Activated CD8-positive, alpha-beta memory T cell treated with anti-CD3 and anti-CD28 coated beads, Interleukin-2, amount 10 ng/mL, durations not matched to agents 7 days and 5 days (primary cell): Measurements from ENCODE around the gene CKMT2. TPM values are rescaled to one million over a fixed set of nuclear protein-coding genes. Genes with fewer than 3 reads are reported as not detected.
A peak's percentile ranks its signal among the peaks of the same experiment; 100 is the strongest.
"Not testable (repeated sequence)": the region's sequence is repeated elsewhere in the genome, so short reads cannot be mapped to it uniquely, and the experiment has no call there.

Experiments used
- ATAC-seq: fragments of 150-1000 bp; cut with Tn5 transposase; one replicate; pipeline ENCODE4 v1.10.0; 2021; ENCODE audit warnings: moderate library complexity
- CTCF ChIA-PET: fragments of 350-600 bp; sonication (Branson Sonifier 250); formaldehyde crosslinking; loops from one replicate; lab custom pipeline; 2021; ENCODE audit warnings: antibody characterized with exemption; lab: Charles Lee
- DNase-seq: peaks from one replicate; pipeline ENCODE4 v3.0.0-alpha.2; 2020
- H3K27ac Mint-ChIP-seq: one replicate; pipeline ENCODE4 v1.8.0; 2021; ENCODE audit warnings: mild to moderate bottlenecking, mixed read lengths
- H3K27me3 Mint-ChIP-seq: one replicate; pipeline ENCODE4 v1.8.0; 2021; ENCODE audit warnings: mixed read lengths
- H3K36me3 Mint-ChIP-seq: one replicate; pipeline ENCODE4 v1.8.0; 2021; ENCODE audit warnings: mild to moderate bottlenecking, mixed read lengths
- H3K4me1 Mint-ChIP-seq: one replicate; pipeline ENCODE4 v1.8.0; 2021; ENCODE audit warnings: mixed read lengths
- H3K4me3 Mint-ChIP-seq: one replicate; pipeline ENCODE4 v1.8.0; 2021; ENCODE audit warnings: mild to moderate bottlenecking, moderate library complexity, mixed read lengths
- H3K9me3 Mint-ChIP-seq: one replicate; pipeline ENCODE4 v1.8.0; 2022; ENCODE audit warnings: low read depth, mixed read lengths
- total RNA-seq, 2 experiments: library from RNA; stranded (reverse); gene quantifications; one replicate each; pipeline ENCODE4 v1.2.3, GENCODE V29; 2021

CKMT2 gene
- total RNA-seq, 2 experiments from 2014 or later: not detected

DNA sequence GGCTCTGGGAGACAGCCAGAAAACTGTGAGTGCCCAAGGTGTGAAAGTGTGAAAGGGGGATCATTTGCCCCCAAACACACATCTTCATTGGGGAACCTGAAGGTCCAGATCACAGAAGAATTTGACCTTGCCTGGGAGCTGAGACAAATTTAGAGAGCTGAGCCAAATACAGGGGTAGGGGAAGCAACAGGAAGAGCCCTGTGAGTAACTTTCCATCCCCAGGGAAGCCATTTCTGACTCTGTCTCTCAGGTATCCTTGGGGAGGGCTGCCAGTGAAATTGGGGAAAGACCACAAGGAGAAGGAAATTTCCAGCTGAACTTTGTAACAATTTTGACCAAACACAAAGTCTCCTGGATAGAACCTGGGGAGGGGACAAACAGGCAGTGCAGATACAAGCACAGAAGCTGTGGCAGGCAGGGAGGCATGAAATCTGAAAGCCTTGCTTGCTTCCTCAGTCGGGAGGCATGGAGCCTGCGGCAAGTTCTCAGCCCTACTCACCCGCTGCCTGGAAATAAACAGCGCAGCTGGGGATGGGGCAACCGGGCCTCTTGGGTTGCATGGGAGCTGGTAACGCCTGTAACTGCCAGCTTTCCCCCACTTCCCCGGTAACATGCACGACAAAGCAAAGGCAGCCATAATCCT is 36.8 kb downstream of the CKMT2 start:
- no peak overlapping the region for H3K27ac Mint-ChIP-seq
- H3K4me1 Mint-ChIP-seq: peaks cover 3% of the 10 kb centered on the region
- peaks cover 12% of the 10 kb centered on the region for H3K9me3 Mint-ChIP-seq
- no peak overlapping the region for H3K4me3 Mint-ChIP-seq
- H3K27me3 Mint-ChIP-seq: no peaks in the 10 kb centered on the region
- peaks cover 28% of the 10 kb centered on the region for H3K36me3 Mint-ChIP-seq
- CTCF ChIA-PET: no interaction called here
- ATAC-seq (no peak), DNase-seq (no peak)

DNA sequence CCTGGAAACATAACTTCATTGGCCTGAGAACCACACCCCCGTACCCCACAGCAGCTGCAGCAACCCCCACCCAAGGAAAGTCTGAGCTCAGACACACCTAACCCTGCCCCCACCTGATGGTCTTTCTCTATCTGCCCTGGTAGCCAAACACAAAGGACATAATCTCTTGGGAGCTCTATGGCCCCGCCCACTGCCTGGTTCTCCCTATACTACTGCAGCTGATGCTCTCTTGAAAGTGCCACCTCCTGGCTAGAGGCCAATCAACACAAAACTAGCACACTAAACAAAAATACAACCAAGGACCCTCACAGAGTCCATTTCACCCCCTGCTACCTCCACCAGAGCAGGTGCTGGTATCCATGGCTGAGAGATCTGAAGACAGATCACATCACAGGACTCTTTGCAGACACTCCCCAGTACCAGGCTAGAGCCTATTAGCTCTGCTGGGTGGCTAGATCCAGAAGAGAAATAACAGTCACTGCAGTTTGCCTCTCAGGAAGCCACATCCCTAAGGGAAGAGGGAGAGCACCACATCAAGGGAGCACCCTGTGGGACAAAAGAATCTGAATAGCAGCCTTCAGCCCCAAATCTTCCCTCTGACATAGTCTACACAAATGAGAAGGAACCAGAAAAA is 37.4 kb downstream of the CKMT2 start:
- Mint-ChIP-seq H3K36me3 (peaks cover 35% of the 10 kb centered on the region), H3K9me3 (peaks cover 17% of the 10 kb centered on the region)
- H3K27me3 Mint-ChIP-seq, DNase-seq, H3K4me3 Mint-ChIP-seq, CTCF ChIA-PET, ATAC-seq, H3K27ac Mint-ChIP-seq, H3K4me1 Mint-ChIP-seq: not testable (repeated sequence)

DNA sequence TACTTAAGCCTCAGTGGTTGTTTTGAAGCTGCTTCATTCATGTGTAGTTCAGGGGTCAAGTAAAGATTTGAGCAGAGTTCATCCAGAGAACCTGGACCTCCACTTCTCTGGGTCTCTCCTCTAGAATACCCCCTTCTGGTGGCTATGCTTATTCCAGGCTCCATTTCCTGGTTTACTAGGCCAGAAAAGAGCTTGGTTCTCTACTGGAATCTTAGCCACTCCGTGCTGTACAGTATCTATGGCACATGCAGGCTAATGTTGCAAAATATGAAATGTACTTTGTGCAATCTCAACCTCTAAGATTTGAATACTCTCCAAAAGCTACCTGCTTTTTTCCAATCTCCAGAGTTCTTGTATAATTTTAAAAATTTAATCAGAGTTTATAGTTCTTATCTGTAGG is 50.9 kb downstream of the CKMT2 start:
- CTCF ChIA-PET: interaction anchor here (0.9 kb wide), 1 partner anchor 15 kb away, joined by 3 read pairs; no protein-coding TSS in a partner anchor
- H3K4me1 Mint-ChIP-seq: peaks cover 37% of the 10 kb centered on the region
- H3K4me3 Mint-ChIP-seq: no peak overlapping the region
- ATAC-seq (no peak), DNase-seq (no peak)
- H3K9me3 Mint-ChIP-seq: peaks cover 2% of the 10 kb centered on the region
- peaks cover 22% of the 10 kb centered on the region for H3K36me3 Mint-ChIP-seq
- H3K27ac Mint-ChIP-seq: no peak overlapping the region
- no peaks in the 10 kb centered on the region for H3K27me3 Mint-ChIP-seq

DNA sequence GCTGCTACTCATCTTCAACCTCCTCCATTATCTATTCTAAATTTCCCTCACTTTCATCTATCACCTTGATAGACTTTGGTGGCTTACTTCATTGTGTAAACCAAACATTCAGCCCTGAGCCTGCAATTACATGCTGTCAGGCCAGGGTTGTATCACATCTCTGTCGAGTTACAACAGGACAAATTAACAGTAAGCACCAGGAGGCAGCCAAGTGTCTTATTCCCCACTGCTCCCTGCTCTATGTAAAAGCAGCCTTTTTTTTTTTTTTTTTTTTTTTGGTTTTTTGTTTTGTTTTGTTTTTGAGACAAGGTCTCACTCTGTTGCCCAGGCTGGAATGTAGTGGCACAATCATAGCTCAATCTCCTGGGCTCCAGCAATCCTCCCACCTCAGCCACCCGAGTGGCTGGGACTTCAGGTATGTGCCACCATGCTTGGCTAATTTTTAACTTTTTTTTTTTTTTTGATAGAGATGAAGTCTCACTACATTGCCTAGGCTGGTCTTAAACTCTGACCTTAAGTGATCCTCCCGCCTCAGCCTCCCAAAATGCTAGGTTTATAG is 53.0 kb downstream of the CKMT2 start:
- H3K27me3 Mint-ChIP-seq: no peaks in the 10 kb centered on the region
- peaks cover 45% of the 10 kb centered on the region for H3K4me1 Mint-ChIP-seq
- peaks cover under 1% of the 10 kb centered on the region for H3K9me3 Mint-ChIP-seq
- no peak overlapping the region for H3K4me3 Mint-ChIP-seq
- H3K36me3 Mint-ChIP-seq: peaks cover 37% of the 10 kb centered on the region
- H3K27ac Mint-ChIP-seq: no peak overlapping the region
- CTCF ChIA-PET: interaction anchor here (0.7 to 1.8 kb wide), 3 partner anchors 13 to 14 kb away, joined by 4 to 7 read pairs (median 6); no protein-coding TSS in a partner anchor
- ATAC-seq: no peak
- DNase-seq: no peak

DNA sequence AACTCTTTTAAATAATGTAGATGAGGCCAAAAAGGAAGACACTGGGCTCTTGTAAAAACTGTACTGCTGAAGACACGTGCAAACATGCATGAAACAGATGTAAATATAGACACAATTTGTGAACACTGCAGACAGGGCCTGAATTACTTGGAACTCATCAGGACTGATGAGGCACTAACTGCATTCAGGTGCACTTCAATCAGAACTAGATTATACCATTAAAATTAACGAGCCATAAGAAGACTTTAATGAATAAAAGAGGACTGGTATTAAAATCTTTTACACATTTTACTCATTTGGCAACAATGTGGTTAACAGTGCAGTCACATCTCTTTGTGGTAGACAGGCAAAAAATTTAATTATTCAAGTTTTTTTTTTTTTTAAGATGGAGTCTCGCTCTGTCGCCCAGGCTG is 54.9 kb downstream of the CKMT2 start:
- Mint-ChIP-seq H3K36me3 (peaks cover 47% of the 10 kb centered on the region), H3K4me1 (peaks cover 51% of the 10 kb centered on the region), H3K27ac (no peak overlapping the region), H3K27me3 (no peaks in the 10 kb centered on the region), H3K4me3 (no peak overlapping the region), H3K9me3 (peaks cover 12% of the 10 kb centered on the region)
- CTCF ChIA-PET: interaction anchor here (1.6 to 1.8 kb wide), 2 partner anchors 9 to 12 kb away, joined by 5 to 7 read pairs; no protein-coding TSS in a partner anchor
- DNase-seq (no peak), ATAC-seq (no peak)

DNA sequence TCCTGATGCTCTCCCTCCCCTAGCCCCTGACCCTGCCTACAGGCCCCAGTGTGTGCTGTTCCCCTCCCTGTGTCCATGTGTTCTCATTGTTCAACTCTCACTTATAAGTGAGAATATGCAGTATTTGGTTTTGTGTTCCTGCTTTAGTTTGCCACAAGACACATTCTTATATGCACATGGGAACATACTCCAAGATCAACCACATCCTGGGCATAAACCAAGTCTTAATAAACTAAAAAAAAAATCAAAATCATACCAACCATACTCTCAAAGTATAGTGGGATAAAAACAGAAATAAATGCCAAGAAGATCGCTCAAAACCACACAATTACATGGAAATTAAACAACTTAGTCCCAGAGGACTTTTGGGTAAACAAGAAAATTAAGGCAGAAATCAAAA is 57.0 kb downstream of the CKMT2 start:
- DNase-seq (no peak), ATAC-seq (no peak)
- H3K27ac Mint-ChIP-seq: no peak overlapping the region
- H3K36me3 Mint-ChIP-seq: peaks cover 53% of the 10 kb centered on the region
- CTCF ChIA-PET: interaction anchor here (1.7 kb wide), 1 partner anchor 9 kb away, joined by 8 read pairs; no protein-coding TSS in a partner anchor
- no peak overlapping the region for H3K4me3 Mint-ChIP-seq
- H3K4me1 Mint-ChIP-seq: peaks cover 48% of the 10 kb centered on the region
- no peaks in the 10 kb centered on the region for H3K27me3 Mint-ChIP-seq
- H3K9me3 Mint-ChIP-seq: peaks cover 17% of the 10 kb centered on the region

DNA sequence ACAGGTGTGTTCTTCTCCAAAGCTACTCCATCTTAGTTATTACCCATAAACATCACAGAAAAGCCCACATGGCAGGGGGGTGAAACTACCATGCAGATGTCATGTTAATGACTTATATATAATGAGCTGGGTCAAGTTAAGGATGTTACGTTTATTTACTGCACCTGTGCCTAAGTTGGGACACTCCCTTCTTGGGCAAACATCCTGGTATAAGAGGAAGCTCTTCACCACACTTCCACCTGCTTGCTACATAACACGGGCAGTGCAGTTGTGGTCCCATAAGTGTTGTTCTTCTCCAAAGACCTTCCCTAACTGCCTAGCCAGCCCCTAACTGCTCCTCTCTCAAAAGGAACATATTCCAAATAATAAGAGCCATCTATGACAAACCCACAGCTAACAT is 59.0 kb downstream of the CKMT2 start:
- Mint-ChIP-seq H3K4me1 (peaks cover 31% of the 10 kb centered on the region), H3K27me3 (no peaks in the 10 kb centered on the region), H3K9me3 (peaks cover 17% of the 10 kb centered on the region), H3K36me3 (peaks cover 51% of the 10 kb centered on the region), H3K27ac (no peak overlapping the region), H3K4me3 (no peak overlapping the region)
- CTCF ChIA-PET: no interaction called here
- no peak for ATAC-seq
- no peak for DNase-seq

DNA sequence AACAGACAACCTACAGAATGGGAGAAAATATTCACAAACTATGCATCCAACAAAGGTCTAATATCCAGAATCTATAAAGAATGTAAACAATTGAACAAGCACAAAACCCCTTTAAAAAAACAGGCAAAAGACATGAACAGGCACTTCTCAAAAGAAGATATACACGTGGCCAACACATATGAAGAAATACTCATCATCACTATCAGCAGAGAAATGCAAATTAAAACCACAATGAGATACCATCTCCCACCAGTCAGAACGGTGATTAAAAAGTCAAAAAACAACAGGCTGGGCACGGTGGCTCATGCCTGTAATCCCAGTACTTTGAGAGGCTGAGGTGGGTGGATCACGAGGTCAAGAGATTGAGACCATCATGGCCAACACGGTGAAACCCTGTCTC is 60.9 kb downstream of the CKMT2 start:
- H3K9me3 Mint-ChIP-seq: peaks cover 17% of the 10 kb centered on the region
- not testable (repeated sequence) for ATAC-seq
- peaks cover 33% of the 10 kb centered on the region for H3K4me1 Mint-ChIP-seq

DNA sequence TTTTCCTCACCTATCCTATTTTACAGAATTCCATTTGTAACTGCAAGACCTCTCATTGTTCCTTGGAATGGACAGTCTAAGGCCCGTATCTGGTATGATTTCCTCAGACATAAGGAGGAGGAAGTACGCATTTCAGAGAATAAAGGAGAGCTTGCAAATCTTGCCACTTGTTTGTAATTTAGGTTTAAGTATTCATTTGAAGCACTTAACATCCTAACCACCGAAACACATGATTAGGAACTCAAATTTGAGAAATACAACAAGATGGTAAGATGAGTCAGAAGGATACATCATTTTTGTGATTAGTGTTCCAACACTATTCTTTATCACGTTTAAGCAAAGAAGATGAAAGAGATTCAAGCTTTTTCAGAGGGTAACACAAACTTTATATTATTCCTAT is 64.4 kb downstream of the CKMT2 start:
- Mint-ChIP-seq H3K36me3 (peaks cover 19% of the 10 kb centered on the region), H3K27me3 (no peaks in the 10 kb centered on the region), H3K4me1 (peaks cover 43% of the 10 kb centered on the region), H3K4me3 (no peak overlapping the region), H3K27ac (no peak overlapping the region), H3K9me3 (peaks cover 6% of the 10 kb centered on the region)
- ATAC-seq (no peak), DNase-seq (no peak)
- CTCF ChIA-PET: interaction anchor here (1.5 to 1.9 kb wide), 2 partner anchors 9 to 18 kb away, joined by 5 read pairs; no protein-coding TSS in a partner anchor

More for the DNA sequence above, 60.9 kb downstream of the CKMT2 start:
- H3K4me3 Mint-ChIP-seq, CTCF ChIA-PET, H3K27me3 Mint-ChIP-seq, DNase-seq, H3K27ac Mint-ChIP-seq: not testable (repeated sequence)
- peaks cover 47% of the 10 kb centered on the region for H3K36me3 Mint-ChIP-seq

DNA sequence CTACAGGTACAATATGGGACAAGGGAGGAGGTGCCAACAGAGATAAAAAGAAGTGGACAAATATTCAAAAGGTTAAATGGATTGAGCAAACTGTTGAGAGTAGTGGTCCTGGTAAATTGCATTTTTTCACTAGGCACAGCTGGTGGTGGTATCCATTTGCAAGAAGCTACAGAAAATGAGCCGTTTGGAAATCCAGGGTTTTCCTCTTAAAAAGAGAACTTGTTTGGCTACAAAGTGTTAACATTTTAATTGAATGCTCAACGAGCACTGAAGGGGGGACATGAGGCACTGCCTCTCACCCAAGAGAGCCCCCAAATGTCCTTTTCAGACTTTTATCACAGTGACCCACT is 67.8 kb downstream of the CKMT2 start:
- CTCF ChIA-PET: interaction anchor here (0.9 to 1.9 kb wide), 4 partner anchors 13 to 551 kb away, joined by 4 to 7 read pairs (median 5); no protein-coding TSS in a partner anchor
- DNase-seq: no peak
- Mint-ChIP-seq H3K36me3 (peaks cover 15% of the 10 kb centered on the region), H3K4me1 (peaks cover 56% of the 10 kb centered on the region), H3K27ac (peak overlapping the region; percentile 93), H3K9me3 (no peaks in the 10 kb centered on the region), H3K27me3 (no peaks in the 10 kb centered on the region), H3K4me3 (peak overlapping the region; percentile 87)
- no peak for ATAC-seq

DNA sequence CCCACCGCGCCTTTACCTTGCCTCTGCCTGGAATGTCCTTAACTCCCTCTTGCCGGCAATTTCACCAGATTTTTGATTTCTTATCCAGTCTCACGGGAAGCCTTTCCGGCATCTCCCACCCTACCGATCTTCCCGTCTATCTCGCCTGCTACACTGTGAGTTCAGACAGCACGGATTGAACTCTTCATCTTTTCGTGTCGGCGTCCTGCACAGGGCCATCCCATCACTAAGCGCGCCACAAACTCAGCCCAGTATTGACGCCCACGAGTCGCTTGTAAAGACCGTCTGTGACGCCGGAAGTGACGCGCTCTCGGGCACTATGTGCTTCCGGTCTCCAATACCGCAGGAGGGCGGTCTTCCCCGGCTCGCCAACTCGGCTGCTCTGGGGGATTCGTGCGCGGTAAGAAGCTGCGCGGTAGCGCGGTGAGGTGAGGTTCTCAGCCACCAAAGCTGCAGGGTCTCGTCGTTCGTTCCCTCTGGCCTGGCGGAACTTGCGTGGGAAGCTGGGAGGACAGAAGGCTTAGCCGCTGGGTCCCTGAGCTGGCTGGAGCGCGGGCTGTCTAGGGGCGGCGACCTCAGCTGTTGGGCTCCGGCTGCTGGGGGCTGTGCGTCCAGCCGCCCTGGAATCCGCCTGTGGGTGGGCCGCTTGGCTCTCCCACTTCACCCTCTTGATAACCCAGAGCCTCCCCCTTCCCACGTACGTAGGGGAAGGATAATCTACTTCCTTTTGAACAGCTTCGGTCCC is 68.3 kb downstream of the CKMT2 start, which contains the start of gene ZCCHC9:
Gene ZCCHC9, plus strand, starts transcription at position 317 of the 745 bp plus-strand sequence. CDS start 3,171 bp downstream, outside the sequence.
- peaks cover 15% of the 10 kb centered on the region for H3K36me3 Mint-ChIP-seq
- H3K4me3 Mint-ChIP-seq: peak within 1 kb of the TSS; percentile 87
- DNase-seq (peak; percentile 97), ATAC-seq (peak; percentile 97)
- no peaks in the 10 kb centered on the region for H3K9me3 Mint-ChIP-seq
- peaks cover 56% of the 10 kb centered on the region for H3K4me1 Mint-ChIP-seq
- H3K27me3 Mint-ChIP-seq: no peaks in the 10 kb centered on the region
- H3K27ac Mint-ChIP-seq: peak within 1 kb of the TSS; percentile 93
- CTCF ChIA-PET: interaction anchor here (1.6 to 1.9 kb wide), 2 partner anchors 12 to 93 kb away, joined by 4 to 5 read pairs; no protein-coding TSS in a partner anchor

DNA sequence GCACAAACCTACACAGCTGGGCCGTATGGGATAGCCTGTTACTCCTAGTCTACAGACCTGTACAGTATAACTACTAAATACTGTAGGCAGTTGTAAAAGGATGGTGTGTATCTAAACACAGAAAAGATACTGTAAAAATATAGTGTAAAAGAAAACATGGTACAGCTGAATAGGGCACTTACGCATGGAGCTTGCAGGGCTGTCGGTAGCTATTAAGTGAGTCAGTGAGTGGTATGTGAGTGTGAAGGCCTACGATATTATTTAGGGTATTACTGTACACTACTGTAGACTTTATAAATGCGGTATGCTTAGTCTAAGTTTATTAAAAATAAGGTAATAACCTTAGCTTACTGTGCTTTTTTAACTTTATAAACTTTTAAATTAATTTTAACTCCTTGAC is 69.5 kb downstream of the CKMT2 start:
- Mint-ChIP-seq H3K4me1 (peaks cover 52% of the 10 kb centered on the region), H3K4me3 (peak overlapping the region; percentile 87), H3K36me3 (peaks cover 15% of the 10 kb centered on the region), H3K9me3 (no peaks in the 10 kb centered on the region), H3K27ac (peak overlapping the region; percentile 93), H3K27me3 (no peaks in the 10 kb centered on the region)
- no peak for ATAC-seq
- no peak for DNase-seq
- CTCF ChIA-PET: interaction anchor here (1.6 kb wide), 1 partner anchor 92 kb away, joined by 4 read pairs; no protein-coding TSS in a partner anchor

DNA sequence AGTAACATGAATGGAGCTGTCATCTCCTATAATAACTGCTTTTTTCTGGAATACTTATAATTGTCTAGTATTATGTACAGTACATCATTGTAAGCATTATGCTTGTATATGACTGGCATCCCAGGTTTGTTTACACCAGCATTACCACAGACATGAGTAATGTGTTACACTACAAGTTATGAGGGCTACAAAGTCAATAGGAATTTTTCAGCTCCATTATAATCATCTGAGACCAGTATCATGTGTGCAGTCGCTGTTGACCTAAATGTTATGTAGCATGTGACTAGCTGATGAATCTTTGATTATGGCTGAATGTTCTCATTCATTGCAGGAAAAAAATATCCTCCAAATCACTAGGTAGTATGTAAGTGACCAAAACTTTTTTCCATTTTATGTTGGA is 70.4 kb downstream of the CKMT2 start:
- Mint-ChIP-seq H3K27me3 (no peaks in the 10 kb centered on the region), H3K9me3 (no peaks in the 10 kb centered on the region)
- CTCF ChIA-PET: no interaction called here

More for the DNA sequence above, 70.4 kb downstream of the CKMT2 start:
- peak overlapping the region; percentile 5 for H3K27ac Mint-ChIP-seq
- DNase-seq (no peak), ATAC-seq (no peak)
- peaks cover 45% of the 10 kb centered on the region for H3K4me1 Mint-ChIP-seq
- H3K36me3 Mint-ChIP-seq: peaks cover 16% of the 10 kb centered on the region
- no peak overlapping the region for H3K4me3 Mint-ChIP-seq
